GM18951 (cell line): ENCODE results near the gene ZNF33A.
"Not testable (repeated sequence)": the region's sequence is repeated elsewhere in the genome, so short reads cannot be mapped to it uniquely, and the experiment has no call there.

Source experiments
- POLR2A ChIP-seq: IDR thresholded peaks from 4 replicates; pipeline ENCODE4 v1.6.1; 2011; ENCODE audit warnings: mild to moderate bottlenecking; ENCODE audit not compliant: insufficient read length, insufficient read depth; ENCODE audit errors: extremely low read depth
- in situ Hi-C: fragments of 300-500 bp; cut with MboI; formaldehyde crosslinking; loops from one replicate; pipeline ENCODE4 v1.12.0; 2022; ENCODE audit warnings: low sequenced_read_pairs, mixed read lengths, inconsistent platforms; ENCODE audit not compliant: unreplicated experiment

The ZNF33A gene

DNA sequence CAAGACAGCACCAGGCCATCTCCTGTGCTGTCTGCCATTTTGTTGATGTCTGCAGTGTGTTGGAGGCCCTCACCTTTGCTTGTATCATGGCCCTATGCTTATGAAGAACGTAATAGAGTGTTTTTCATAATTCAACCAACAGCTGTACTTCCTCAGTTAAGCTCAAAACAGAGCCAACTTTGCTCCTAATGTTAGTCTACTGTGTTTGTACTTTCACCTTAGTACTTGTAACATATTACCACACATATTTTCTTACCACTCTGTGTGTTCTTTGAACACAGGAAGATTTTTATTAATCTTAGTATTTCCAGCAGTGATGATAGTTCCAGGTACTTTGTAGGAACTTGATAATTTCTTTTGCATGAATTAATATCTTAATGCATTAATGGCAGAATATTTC is 5.9 kb downstream of the ZNF33A start:
- no peak for TF ChIP-seq POLR2A
- in situ Hi-C loops, result no loop called here

DNA sequence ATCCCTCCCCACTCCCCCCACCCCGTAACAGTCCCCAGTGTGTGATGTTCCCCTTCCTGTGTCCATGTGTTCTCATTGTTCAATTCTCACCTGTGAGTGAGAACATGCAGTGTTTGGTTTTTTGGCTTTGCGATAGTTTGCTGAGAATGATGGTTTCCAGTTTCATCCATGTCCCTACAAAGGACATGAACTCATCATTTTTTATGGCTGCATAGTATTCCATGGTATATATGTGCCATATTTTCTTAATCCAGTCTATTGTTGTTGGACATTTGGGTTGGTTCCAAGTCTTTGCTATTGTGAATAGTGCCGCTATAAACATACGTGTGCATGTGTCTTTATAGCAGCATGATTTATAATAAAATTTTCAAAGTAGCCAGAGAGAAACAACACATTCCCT is 8.6 kb downstream of the ZNF33A start:
- in situ Hi-C loops, result not testable (repeated sequence)

DNA sequence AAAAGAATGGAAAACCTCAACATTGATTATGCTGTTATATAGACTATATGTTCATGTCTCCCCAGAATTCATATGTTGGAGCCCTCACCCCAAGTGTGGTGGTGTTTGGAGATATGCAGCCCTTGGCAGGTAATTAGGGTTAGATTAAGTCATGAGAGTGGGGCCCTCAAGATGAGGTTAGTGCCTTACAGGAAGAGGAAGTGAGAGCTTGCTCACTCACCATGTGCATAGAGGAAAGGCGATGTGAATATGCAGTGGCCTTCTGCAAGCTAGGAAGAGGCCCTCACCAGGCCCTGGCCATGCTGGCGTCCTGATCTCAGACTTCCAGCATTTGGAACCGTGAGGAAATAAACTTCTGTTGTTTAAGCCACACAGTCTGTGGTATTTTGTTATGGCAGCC is 14.8 kb downstream of the ZNF33A start:
- no peak for TF ChIP-seq POLR2A
- in situ Hi-C loops, result no loop called here

DNA sequence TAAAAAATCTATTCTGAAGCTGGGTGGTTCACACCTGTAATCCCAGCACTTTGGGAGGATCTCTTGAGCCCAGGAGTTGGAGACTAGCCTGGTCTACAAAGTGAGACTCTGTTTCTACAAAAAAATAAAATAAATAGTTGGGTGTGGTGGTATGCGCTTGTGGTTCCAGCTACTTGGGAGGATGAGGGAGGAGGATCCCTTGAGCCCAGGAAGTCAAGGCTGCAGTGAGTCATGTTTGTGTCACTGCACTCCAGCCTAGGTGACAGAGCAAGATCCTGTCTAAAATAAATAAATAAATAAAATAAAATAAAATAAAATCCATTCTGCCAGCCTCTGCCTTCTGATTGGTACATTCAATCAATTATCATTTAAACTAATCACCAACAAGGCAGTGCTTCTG is 17.5 kb downstream of the ZNF33A start:
- TF ChIP-seq POLR2A, result no peak
- in situ Hi-C loops, result no loop called here

DNA sequence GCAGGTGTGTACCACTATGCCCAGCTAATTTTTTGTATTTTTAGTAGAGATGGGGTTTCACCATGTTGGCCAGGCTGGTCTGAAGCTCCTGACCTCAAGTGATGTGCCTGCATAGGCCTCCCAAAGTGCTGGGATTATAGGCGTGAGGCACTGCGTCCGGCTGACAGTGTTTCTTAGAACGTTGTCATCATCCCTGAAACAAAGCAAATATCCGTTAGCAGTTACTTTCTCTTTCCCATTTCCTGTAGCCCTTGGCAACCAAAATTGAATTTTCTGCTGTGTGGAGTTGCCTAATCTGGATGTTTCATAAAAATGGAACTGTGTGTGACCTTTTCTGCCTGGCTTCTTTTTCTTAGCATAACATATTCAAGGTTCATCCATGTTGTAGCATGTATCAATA is 22.4 kb downstream of the ZNF33A start:
- no peak for TF ChIP-seq POLR2A
- in situ Hi-C loops, result no loop called here

GRCh38 chr10:38038107-38038931 is 27.8 kb downstream of the ZNF33A start:
- no peak for TF ChIP-seq POLR2A
- in situ Hi-C loops, result no loop called here

- in situ Hi-C loops, result no loop called here
- TF ChIP-seq POLR2A, result no peak
Measured at GRCh38 chr10:38038932-38039245, 28.4 kb downstream of the ZNF33A start.

GRCh38 chr10:38043516-38043915 is 33.0 kb downstream of the ZNF33A start:
- TF ChIP-seq POLR2A, result no peak
- in situ Hi-C loops, result no loop called here

- in situ Hi-C loops, result no loop called here
Measured at GRCh38 chr10:38045129-38045528, 34.7 kb downstream of the ZNF33A start.

DNA sequence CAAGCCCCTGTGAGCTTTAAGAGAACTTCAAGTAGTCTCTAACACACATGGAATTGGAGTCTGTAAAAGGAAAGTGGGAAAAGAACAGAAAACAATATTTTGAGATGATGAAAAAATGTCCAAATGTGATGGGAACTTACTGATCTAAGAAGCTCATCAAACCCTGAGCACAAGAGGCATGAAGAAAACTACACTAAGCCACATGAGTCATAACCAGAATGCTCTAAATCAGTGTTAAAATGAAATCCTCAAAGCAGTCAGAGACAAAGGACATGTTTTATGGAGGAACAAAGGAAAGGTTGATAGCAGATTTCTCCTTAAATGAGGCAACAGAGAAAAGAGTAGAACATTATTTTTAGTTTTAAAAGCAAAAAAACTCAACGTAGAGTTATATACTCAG is 37.2 kb downstream of the ZNF33A start:
- no peak for TF ChIP-seq POLR2A
- in situ Hi-C loops, result no loop called here

More at GRCh38 chr10:38045129-38045528, 34.7 kb downstream of the ZNF33A start:
- no peak for TF ChIP-seq POLR2A

DNA sequence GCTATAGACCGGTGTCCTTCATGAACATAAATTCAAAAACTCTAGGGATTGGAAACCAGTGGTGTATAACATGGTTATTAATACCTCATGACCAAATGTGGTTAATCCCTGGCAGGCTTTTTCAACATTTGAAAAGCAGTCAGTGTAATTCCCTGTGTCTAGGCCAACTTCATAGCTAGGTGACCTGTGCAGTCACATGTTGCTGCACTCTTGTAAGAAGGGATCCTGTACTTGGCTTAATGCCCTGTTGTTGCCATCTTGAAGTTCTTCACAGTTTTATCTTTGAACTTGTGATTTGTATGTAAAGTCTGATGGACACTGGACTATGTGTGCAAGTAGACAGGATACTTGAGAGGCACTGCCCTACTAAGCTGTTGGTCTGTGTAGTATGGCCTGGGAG is 39.7 kb downstream of the ZNF33A start:
- TF ChIP-seq POLR2A, result no peak
- in situ Hi-C loops, result no loop called here

- in situ Hi-C loops, result no loop called here
- TF ChIP-seq POLR2A, result no peak
Measured at GRCh38 chr10:38054361-38054797, 43.9 kb downstream of the ZNF33A start.

GRCh38 chr10:38055274-38055894 is 44.9 kb downstream of the ZNF33A start:
- in situ Hi-C loops, result not testable (repeated sequence)

GRCh38 chr10:38069663-38070062 is 59.2 kb downstream of the ZNF33A start:
- in situ Hi-C loops, result not testable (repeated sequence)
